ENCODE results near the gene DEFB125.
"Not testable (repeated sequence)": the region's sequence is repeated elsewhere in the genome, so short reads cannot be mapped to it uniquely, and the experiment has no call there.

Gene DEFB125

DNA sequence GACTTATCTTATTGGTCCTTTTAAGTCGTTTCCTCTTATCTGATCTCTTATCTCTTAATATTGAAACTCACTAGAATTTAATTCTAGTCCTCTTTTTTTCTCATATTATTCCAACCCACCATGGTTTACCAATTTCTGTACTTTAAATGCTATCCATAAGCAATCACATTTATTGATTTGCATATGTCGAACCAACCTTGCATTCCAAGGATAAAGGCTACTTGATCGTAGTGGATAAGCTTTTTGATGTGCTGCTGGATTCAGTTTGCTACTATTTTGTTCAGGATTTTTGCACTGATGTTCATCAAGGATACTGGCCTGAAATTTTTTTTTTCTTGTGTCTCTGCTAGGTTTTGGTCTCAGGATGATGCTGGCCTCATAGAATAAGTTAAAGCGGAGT is 7.7 kb downstream of the DEFB125 start:
- no peaks in the 10 kb centered on the region; the same call in 1 of the 2 replicates for H3K9me3 ChIP-seq (ENCODE audit: insufficient read depth, low read length)
- no peaks in the 10 kb centered on the region for H3K9me2 ChIP-seq (replicated peaks; ENCODE audit: insufficient read depth, low read length)
- H4K20me1 ChIP-seq (ENCODE audit: low read depth, low read length), result no peaks in the 10 kb centered on the region
- no peak overlapping the region for H3K27ac ChIP-seq (ENCODE audit: low read depth, low read length)
- no peaks in the 10 kb centered on the region for H3K27me3 ChIP-seq (ENCODE audit: low read length)
- no peak overlapping the region for H3K4me2 ChIP-seq (ENCODE audit: low read depth, low read length, poor library complexity, severe bottlenecking)
- no peak overlapping the region for H3K9ac ChIP-seq (ENCODE audit: low read length)
- no peak overlapping the region for H2AFZ ChIP-seq (ENCODE audit: low read depth, low read length, severe bottlenecking)
- H3K79me2 ChIP-seq (ENCODE audit: insufficient read depth, low read length), result no peaks in the 10 kb centered on the region
- no peaks in the 10 kb centered on the region for H3F3A ChIP-seq (ENCODE audit: insufficient read depth)
- no peaks in the 10 kb centered on the region for H3K36me3 ChIP-seq (ENCODE audit: low read length)
- no peak overlapping the region for H3K4me3 ChIP-seq (ENCODE audit: insufficient read depth, low read length, poor library complexity, severe bottlenecking)
- TF ChIP-seq, protein P1, sequence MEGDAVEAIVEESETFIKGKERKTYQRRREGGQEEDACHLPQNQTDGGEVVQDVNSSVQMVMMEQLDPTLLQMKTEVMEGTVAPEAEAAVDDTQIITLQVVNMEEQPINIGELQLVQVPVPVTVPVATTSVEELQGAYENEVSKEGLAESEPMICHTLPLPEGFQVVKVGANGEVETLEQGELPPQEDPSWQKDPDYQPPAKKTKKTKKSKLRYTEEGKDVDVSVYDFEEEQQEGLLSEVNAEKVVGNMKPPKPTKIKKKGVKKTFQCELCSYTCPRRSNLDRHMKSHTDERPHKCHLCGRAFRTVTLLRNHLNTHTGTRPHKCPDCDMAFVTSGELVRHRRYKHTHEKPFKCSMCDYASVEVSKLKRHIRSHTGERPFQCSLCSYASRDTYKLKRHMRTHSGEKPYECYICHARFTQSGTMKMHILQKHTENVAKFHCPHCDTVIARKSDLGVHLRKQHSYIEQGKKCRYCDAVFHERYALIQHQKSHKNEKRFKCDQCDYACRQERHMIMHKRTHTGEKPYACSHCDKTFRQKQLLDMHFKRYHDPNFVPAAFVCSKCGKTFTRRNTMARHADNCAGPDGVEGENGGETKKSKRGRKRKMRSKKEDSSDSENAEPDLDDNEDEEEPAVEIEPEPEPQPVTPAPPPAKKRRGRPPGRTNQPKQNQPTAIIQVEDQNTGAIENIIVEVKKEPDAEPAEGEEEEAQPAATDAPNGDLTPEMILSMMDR (IDR thresholded peaks at IDR 0.05; ENCODE audit: insufficient read depth, low read length, poor library complexity, severe bottlenecking), result no peak
- TF ChIP-seq EZH2phosphoT487 (conservative IDR thresholded peaks at IDR 0.05; ENCODE audit: low read length), result no peak

DNA sequence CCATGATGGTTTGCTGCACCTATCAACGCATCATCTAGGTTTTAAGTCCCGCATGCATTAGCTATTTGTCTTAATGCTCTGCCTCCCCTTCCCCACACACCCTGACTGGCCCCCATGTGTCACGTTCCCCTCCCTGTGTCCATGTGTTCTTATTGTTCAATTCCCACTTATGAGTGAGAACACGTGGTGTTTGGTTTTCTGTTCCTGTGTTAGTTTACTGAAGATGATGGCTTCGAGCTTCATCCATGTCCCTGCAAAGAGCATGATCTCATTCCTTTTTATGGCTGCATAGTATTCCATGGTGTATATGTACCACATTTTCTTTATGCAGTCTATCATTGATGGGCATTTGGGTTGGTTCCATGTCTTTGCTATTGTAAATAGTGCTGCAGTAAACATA is 10.2 kb downstream of the DEFB125 start:
- not testable (repeated sequence) for H3K36me3 ChIP-seq (ENCODE audit: low read length); H3K9ac ChIP-seq (ENCODE audit: low read length); H3K27ac ChIP-seq (ENCODE audit: low read depth, low read length); H3K79me2 ChIP-seq (ENCODE audit: insufficient read depth, low read length); H3K4me2 ChIP-seq (ENCODE audit: low read depth, low read length, poor library complexity, severe bottlenecking); H3K4me3 ChIP-seq (ENCODE audit: insufficient read depth, low read length, poor library complexity, severe bottlenecking); H4K20me1 ChIP-seq (ENCODE audit: low read depth, low read length); H3F3A ChIP-seq (ENCODE audit: insufficient read depth); H2AFZ ChIP-seq (ENCODE audit: low read depth, low read length, severe bottlenecking); H3K9me3 ChIP-seq (ENCODE audit: insufficient read depth, low read length); H3K9me2 ChIP-seq (replicated peaks; ENCODE audit: insufficient read depth, low read length); H3K27me3 ChIP-seq (ENCODE audit: low read length)

DNA sequence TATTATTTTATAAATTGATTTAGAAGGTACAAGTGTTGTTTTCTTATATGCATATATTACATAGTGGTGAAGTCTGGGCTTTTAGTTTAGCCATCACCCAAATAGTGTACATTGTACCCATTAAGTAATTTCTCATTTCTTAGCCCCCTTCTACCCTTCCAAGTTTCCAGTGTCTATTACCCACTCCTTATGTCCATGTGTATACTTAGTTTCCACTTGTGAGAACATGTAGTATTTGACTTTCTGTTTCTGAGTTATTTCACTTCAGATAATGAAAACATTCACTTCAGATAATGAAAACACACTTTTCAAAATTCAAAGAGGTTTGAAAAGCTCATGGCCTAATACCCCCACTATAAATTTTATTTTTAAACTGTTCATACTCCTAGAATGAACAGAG is 14.5 kb downstream of the DEFB125 start:
- Histone ChIP-seq H3K9me3 (ENCODE audit: insufficient read depth, low read length) (no peaks in the 10 kb centered on the region), H3K79me2 (ENCODE audit: insufficient read depth, low read length) (no peaks in the 10 kb centered on the region), H3K4me3 (ENCODE audit: insufficient read depth, low read length, poor library complexity, severe bottlenecking) (no peak overlapping the region), H4K20me1 (ENCODE audit: low read depth, low read length) (no peaks in the 10 kb centered on the region; the same call in 1 of the 2 replicates), H3F3A (ENCODE audit: insufficient read depth) (no peaks in the 10 kb centered on the region), H3K4me2 (ENCODE audit: low read depth, low read length, poor library complexity, severe bottlenecking) (no peak overlapping the region), H3K36me3 (ENCODE audit: low read length) (no peaks in the 10 kb centered on the region), H2AFZ (ENCODE audit: low read depth, low read length, severe bottlenecking) (no peak overlapping the region), H3K9me2 (replicated peaks; ENCODE audit: insufficient read depth, low read length) (no peaks in the 10 kb centered on the region), H3K27me3 (ENCODE audit: low read length) (no peaks in the 10 kb centered on the region), H3K27ac (ENCODE audit: low read depth, low read length) (no peak overlapping the region), H3K9ac (ENCODE audit: low read length) (no peak overlapping the region)
- no peak for TF ChIP-seq EZH2phosphoT487 (conservative IDR thresholded peaks at IDR 0.05; ENCODE audit: low read length)
- TF ChIP-seq, protein P1 (IDR thresholded peaks at IDR 0.05; ENCODE audit: insufficient read depth, low read length, poor library complexity, severe bottlenecking), result no peak

DNA sequence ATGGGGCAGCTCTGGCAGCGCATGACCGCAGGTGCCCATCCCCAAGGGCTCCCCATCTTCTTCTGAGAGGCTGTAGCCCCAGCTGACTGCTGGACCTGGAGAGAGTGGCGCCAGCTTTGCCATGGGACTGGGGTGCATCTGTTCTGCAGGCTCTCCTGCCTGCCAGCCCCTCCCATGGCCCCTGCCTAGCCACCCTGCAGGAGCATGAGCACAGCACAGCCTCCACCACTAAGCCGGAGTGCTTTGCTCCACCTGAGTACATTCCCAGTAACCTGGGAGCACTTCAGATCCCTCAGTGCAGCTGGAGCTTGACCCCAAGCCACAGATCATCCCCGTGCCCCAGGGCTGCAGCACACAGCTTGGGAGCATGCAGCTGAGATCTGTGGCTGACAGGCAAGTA is 16.0 kb downstream of the DEFB125 start:
- Histone ChIP-seq H3F3A (ENCODE audit: insufficient read depth) (no peaks in the 10 kb centered on the region), H3K4me2 (ENCODE audit: low read depth, low read length, poor library complexity, severe bottlenecking) (no peak overlapping the region), H3K9me3 (ENCODE audit: insufficient read depth, low read length) (no peaks in the 10 kb centered on the region), H3K9me2 (replicated peaks; ENCODE audit: insufficient read depth, low read length) (no peaks in the 10 kb centered on the region), H3K27me3 (ENCODE audit: low read length) (no peaks in the 10 kb centered on the region), H4K20me1 (ENCODE audit: low read depth, low read length) (no peaks in the 10 kb centered on the region; the same call in 1 of the 2 replicates), H3K36me3 (ENCODE audit: low read length) (no peaks in the 10 kb centered on the region), H3K79me2 (ENCODE audit: insufficient read depth, low read length) (no peaks in the 10 kb centered on the region), H3K9ac (ENCODE audit: low read length) (no peak overlapping the region), H3K4me3 (ENCODE audit: insufficient read depth, low read length, poor library complexity, severe bottlenecking) (no peak overlapping the region), H2AFZ (ENCODE audit: low read depth, low read length, severe bottlenecking) (no peak overlapping the region), H3K27ac (ENCODE audit: low read depth, low read length) (no peak overlapping the region)
- TF ChIP-seq, protein P1 (IDR thresholded peaks at IDR 0.05; ENCODE audit: insufficient read depth, low read length, poor library complexity, severe bottlenecking), result no peak
- no peak for TF ChIP-seq EZH2phosphoT487 (conservative IDR thresholded peaks at IDR 0.05; ENCODE audit: low read length)

Measured in SU-DHL-6 (cell line).